Astrocyte of the spinal cord (primary cell): ENCODE measurements around the gene KCNH8.

Experiments used
- DNase-seq: peaks from one replicate; pipeline ENCODE4 v3.0.0; 2011; ENCODE audit warnings: low read depth, low spot score
- H3K4me3 ChIP-seq: 2 replicates; pipeline ENCODE4 v1.5.1; 2011; ENCODE audit warnings: low read depth, mild to moderate bottlenecking, low read length, moderate library complexity
- CTCF ChIP-seq: IDR thresholded peaks from 2 replicates; pipeline ENCODE4 v1.5.1; 2012; ENCODE audit warnings: low read depth, mild to moderate bottlenecking, low read length, inconsistent platforms
- in situ Hi-C: cut with HindIII; loops from 2 replicates; pipeline ENCODE4 v1.10.0; 2017; ENCODE audit warnings: low sequenced_read_pairs

The KCNH8 gene

GRCh38 chr3:19165654-19166053 lies 17.3 kb downstream of the KCNH8 start:
- no peak overlapping the region for H3K4me3 ChIP-seq
- no peak for DNase-seq
- TF ChIP-seq CTCF: no peak
- in situ Hi-C loops: no loop called here

DNA sequence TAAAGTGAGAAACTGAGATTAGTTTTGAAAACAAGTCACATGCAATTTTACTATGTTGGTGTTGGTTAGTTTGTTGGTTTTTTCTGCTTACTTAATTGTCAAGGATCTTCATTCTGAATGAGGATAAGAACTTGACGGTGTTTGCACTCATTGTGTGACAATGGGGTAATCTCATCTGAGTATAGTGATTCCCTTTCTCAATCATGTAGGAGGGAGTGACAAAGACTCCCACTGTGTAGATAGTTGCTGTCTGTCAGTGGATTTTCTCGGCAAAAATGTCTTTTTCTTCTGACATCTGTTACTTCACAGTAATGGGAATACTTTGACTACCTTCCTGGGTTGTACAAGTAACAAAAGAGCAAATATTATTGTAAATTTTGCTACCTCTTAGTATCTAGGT lies 23.5 kb downstream of the KCNH8 start:
- in situ Hi-C loops: no loop called here
- no peak overlapping the region for H3K4me3 ChIP-seq
- DNase-seq: no peak
- no peak for TF ChIP-seq CTCF

- TF ChIP-seq CTCF: no peak
- in situ Hi-C loops: no loop called here
- DNase-seq: no peak
- no peak overlapping the region for H3K4me3 ChIP-seq
Measured at GRCh38 chr3:19173945-19174344, 25.6 kb downstream of the KCNH8 start.

DNA sequence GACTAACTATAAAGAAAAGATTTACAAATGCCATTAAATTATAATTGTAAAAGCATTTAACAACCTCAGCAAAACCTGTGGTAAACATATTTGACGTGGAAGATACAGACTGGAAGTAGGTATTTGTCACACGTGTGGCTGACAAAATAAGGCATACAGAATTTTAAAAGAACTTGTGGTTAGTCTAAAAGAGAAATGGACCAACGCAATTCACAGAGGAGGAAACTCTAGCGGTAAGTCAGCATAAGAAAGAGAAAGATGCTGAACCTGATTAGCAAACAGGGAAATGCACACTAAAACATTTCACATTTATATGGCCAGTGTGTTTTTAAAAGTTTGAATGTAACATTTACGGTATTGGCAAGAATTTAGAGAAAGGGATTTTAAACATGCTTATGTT lies 35.3 kb downstream of the KCNH8 start:
- H3K4me3 ChIP-seq: no peak overlapping the region
- in situ Hi-C loops: no loop called here
- no peak for DNase-seq
- no peak for TF ChIP-seq CTCF

- no peak overlapping the region for H3K4me3 ChIP-seq
- no peak for TF ChIP-seq CTCF
- in situ Hi-C loops: no loop called here
- DNase-seq: no peak
Measured at GRCh38 chr3:19190126-19190525, 41.8 kb downstream of the KCNH8 start.

DNA sequence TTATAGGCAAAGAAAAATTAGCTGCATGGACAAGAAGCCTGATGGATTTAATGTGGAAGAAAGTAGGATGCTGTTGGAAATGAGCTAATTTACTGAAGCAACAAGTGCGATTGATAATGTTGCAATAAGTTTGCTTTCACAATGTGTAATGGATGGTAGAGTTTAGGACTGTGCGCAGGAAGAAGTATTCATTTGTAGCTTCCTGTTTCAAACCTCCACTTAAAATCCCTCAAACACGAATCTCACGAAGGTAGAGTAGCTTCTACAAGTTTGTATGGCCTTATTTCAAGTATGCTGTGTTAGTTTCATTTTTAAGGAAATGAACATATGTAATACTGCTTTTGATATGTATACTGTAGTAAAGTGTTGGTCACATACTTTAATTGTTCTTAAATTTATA lies 42.3 kb downstream of the KCNH8 start:
- in situ Hi-C loops: no loop called here
- H3K4me3 ChIP-seq: no peak overlapping the region
- DNase-seq: no peak
- TF ChIP-seq CTCF: no peak

DNA sequence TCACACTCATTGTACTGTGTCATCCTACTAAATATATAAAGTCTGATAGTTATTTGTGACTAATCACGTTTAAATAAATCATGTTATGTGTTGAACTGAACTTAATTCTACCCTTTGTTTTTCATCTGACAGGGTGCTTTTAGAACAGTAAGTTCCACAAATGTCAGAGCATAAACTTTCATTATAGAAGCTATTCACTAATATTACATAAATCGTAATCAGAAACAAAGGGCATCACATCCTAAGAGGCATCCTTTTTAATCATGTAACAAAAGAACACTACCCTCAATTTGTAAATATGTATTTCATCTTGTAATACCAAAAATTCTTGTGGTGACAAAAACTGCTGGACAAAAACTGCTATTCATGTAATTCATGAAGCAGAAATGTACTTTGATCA lies 50.8 kb downstream of the KCNH8 start:
- TF ChIP-seq CTCF: no peak
- no peak overlapping the region for H3K4me3 ChIP-seq
- in situ Hi-C loops: no loop called here
- DNase-seq: no peak
